ENCODE results near the gene CYFIP1.

The CYFIP1 gene

DNA sequence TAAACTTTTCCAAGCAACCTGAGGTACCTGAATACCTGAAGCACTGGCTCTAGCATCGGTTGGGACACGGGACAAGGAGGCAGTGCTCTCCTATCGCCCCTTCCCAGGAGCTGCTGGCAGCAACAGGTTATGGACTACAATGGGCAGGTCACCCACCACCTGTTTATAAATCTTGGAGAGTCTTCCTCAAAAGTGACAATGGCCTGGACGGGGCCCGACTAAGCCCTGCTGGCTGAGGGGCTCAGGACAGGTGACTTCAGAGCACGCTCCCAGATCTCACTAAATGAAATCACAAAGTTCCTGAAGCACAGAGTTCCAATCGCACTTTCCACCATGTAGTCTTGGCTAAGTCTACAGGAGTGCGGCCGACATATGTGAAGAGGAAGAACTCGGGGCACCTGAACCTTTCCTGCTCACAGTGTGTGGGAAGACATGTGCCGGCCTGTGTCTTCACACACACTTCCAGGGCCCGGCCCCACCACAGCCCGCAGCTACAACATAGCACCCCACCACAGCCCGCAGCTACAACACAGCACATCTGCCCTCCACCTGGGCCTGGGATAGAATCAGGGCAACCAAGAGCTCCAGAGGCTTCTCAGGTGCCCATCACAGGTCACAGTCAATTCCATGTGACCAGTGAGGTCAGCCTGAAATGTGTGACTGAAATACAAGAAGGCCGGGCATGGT, 12.9 kb downstream of the CYFIP1 start:
- DNase-seq: no peak

DNA sequence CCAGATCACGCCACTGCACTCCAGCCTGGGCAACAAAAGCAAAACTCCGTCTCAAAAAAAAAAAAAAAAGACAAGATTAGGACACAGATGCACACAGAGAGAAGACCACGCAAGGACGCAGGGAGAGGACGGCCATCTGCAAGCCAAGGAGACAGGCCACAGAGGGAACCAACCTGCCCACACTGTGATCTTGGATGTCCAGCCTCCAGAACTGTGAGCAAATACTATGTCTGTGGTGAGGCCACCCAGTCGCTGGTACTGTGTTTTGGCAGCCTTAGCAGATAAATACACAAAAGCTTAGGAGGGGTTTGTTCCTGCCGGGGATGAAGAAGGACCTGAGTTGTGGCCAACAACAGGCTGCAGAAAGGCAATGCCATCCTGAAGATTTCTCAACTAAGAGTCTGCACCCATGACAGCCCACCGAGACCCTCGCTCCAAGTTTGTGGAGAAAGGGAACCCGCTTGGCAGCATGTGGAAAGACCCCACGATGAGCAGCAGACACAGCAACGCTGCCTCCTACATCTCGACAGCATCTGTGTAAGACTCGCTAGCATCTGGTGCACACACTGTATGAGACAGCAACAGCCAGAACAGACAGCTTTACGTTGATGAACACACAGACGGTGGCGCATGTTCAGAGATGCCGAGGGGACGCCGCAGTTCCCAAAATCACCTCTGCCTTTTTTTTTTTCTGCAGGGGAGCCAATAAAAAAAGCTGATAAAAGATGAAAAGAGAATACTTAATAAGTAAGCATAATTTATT, 13.7 kb downstream of the CYFIP1 start:
- DNase-seq: no peak

DNA sequence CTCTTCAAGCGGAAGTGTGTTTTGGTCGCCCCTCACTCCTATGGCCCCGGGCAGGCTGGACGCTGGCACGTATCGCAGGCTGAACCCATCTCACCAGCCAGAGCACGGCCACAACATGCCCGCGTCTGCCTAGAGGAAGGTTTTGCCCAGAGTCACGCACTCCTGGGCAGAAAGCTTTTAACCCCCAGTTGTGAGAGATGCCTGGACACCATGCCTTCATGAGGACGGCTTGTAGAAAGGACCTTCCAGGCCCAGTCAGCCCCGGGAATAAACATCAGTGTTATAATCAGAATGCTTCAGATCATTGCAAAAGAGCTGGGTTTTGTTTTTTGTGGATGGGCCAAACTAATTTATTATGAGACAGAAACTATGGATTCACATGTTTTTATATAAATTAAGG, 16.5 kb downstream of the CYFIP1 start:
- no peak for DNase-seq

DNA sequence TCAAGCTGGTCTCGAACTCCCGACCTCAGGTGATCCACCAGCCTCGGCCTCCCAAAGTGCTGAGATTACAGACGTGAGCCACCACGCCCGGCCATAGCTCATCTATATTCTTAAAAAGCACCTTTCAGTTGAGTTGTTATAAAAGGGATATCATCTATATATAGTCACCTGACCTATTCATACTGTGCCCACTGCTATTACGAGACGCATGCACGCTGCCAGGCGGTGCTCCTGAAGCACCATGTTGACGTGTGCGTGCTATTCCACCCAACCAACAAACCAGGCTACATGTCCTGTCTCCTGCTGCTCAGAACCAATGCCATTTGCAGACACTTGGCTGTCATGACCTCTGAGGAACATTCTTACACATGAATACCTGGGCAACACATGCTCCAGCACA, 17.6 kb downstream of the CYFIP1 start:
- no peak for DNase-seq

DNA sequence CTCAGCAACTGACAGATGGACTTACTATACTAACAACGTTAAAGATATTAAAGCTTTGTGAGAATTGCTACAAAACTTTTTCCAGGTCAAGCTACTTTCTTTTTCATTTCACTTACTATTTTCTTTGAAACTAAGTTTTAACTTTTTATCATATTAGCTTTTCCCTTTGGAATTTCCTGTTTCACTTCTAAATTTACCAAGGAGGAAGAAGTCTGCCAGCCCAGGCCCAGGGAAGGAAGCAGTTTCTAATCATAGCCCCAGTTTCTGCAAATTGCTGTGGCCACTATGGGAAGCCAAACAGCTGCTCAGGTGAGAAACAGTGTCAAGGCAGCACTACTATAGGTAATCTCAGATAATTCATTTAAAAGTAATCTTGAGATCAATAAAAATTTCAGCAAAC, 18.4 kb downstream of the CYFIP1 start:
- DNase-seq: no peak

DNA sequence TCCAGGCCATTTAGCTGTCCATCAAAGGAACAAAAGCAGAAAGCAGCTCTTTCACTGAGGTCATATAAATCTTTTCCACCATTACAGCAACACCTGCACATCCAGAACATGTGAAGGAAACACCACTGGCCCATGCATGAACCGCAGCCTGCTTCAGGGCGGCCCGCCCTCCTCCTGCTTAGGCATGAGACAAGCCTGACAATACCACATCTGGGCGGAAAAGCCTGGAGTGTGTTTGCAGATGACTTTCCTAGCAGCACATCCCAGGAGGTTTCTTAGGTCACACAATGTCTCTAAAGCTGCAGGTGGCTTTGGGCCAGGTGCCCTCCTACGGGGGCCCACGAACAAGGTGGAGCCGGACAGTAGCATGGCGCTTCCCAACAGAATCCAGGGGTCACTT, 19.6 kb downstream of the CYFIP1 start:
- no peak for DNase-seq

DNA sequence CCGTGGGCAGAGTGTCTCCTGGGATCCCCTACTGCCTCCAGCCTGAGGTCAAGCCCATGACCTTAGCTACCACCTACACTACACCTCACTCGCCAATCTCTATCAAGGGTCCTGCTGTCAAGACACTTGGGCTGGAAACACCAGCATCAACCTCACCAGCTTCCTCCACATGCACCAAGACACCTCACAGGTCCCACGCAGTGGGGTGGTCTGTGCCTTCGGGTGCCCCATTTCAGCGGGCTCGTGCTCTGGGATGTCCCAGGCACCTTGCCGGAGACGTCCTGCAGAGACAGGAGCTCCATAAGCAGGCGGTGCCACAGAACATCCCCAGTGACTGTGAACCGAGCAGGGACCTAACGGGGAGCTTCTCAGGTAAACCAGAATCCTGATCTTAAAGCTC, 20.0 kb downstream of the CYFIP1 start:
- DNase-seq: no peak

DNA sequence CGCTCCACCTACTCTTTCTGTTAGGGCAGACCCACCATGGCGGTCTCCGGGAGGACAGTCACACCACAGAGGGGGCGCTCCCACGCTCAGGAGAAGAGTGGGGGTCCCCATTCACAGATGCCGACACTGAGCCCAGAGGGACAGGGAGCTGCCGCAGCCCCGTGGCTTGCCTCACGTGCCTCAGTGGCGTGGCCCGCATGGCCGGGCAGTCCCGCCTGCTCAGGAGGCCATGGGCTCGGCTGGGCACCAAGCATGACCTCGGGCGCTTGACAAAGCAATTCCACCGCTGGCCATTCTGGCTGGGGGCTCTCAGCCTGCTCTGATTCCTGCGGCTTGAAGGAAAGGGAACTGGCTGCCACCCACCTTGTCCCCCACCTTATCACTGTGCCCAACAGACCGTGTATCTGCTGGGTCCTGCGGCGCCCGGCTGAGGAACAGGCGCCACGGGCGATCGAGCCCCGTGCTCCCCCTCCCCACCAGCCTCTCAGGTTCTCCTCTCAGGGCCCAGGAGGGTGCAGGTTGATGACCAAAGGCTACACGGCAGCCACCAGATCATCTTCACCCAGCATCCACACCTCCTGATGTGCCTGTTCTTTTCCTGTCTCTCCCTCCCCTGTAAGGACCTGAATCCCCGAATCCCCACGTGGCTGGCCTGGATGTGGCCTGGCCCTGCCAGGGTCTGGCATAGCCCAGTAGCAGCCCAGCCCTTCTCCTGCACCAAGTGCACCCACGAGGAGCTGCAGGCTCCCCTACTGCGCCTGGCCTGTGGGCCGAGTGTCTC, 20.7 kb downstream of the CYFIP1 start:
- DNase-seq: no peak

DNA sequence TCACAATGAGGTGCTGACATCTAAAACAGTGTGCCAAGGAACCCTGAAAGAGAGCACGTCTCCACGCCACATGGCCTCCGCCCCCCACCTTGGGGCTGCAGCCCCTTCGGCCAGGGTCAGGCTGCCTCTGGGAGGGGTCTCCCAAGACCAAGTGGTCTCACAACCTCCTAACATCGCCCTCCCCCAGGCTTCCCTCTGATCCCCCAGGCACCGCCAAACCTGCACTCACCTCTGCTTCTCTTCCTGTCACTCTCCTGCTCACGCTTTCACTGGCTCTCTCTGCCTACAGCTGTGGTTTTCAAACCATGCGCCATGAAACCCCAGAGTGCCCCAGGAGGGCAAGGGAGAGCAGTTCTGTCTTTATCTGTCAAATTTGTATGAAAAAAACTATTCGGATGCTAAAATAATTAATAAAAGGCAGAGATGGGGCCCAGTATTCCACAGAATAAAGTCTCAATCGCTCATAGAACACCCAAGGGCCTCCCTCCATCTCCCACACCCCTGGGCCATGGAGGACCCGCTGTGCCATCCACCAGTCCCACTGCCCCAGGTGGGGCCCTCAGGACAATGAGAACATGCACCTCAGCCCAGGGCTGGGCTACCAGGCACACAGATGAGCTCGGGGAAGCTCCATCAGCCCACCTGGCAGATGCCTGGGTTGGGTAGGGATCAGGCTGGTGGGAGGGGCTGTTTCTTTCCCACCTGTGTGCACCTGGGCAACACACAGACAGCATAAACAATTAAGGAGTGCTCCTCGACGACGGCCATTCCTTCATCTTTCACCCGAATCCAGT, 21.5 kb downstream of the CYFIP1 start:
- DNase-seq: no peak

DNA sequence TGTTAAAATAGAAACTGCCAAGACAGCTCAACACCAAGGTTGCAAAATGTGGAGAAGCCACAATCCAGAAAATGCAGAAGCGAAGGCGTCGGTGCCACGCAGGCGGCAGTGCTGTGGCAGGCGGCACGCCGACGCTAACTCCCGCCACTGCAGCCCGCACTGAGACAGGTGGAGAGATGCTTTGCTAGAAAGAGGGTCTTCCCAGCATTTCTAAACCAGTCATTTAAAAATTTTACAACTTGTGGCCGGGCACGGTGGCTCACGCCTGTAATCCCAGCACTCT, 23.2 kb downstream of the CYFIP1 start:
- no peak for DNase-seq

DNA sequence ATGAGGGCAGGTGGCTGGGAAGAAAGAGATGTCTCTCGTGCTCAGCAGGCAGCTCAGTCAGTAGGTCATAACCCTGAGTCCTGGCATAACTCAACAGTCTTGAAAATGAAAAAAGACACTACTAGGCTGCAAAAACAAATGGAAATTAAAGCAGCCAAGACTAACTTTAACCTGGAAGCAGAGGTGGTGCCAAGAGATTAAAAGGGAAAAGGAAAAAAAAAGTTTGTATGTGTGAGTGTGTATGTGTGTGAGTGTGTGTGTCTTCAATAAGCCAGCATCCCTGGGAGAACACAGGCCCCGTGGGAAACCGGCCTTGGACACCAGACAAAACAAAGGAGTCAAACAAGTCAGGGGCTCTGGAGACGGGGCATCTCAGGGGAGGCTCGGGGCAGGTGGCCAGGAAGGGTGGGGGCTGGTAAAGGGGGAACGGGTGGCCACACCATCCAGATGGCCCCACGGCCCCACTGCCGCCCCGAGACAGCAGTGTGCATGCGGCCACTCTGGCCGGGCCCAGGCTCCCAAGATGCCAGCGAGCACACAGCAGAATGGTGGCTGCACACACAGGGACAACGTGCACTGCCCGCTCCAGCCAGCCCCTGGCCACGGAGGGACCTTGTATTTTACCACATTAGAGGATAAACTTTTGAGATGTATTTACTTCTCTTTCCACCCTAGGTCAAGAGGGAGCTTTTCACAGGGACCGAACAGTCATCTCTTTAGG, 23.8 kb downstream of the CYFIP1 start:
- DNase-seq: no peak

DNA sequence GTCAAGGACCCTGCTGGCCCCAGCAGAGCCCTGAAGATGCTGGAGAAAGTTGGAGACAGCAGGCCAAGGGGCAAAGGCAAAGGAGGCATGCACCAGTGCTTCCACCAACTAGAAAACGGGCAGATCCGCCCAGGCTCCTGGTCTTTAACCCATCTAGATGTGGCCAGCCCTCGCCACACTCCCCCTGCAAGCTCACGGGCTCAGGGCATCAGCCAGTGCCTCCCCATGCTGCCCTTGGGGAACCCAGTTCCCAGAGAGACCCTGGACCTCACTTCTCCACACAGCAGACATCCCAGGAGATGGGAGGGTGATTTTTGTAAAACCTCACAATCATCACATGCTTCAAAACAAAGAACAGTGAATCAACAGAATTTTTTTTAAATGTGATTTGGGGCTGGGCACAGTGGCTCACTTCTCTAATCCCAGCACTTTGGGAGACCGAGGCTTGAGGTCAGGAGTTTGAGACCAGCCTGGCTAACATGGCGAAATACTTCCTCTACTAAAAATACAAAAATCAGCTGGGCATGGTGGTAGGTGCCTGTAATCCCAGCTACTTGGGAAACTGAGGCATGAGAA, 24.5 kb downstream of the CYFIP1 start:
- no peak for DNase-seq

DNA sequence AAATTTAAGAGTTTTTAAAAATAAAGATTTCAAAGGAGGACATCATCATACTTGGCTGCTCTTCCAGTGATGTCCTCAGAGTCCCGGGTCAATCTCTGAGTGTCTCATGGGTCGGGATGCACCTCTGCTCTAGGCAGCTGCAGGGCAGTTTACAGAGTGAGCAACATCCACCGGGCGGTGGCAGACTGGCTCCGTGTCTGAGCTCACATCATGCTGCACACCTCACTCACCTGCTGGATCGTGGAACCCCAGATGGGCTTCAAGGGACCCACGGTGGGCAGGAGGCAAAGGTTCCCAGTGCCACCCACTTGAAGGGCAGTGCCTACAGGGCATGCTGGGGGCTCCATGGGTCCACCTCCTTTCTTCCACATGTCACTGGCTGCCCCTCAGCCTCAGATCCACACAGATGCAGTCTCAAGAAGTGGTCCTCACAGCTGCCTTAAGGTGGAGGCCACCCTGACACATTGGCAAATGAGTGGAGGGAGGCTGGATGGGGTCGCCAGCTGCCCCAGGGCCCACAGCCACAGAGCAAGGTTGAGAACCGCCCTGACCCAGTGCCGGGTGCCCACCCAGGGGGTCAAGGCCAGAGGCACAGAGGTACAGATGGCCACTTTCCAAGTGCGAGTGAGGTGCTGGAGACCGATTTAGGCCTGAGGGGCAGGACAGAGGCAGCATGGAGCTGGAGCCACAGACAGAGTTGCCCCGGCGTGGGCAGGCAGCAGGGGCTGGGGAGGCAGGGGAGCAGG, 25.2 kb downstream of the CYFIP1 start:
- DNase-seq: no peak

DNA sequence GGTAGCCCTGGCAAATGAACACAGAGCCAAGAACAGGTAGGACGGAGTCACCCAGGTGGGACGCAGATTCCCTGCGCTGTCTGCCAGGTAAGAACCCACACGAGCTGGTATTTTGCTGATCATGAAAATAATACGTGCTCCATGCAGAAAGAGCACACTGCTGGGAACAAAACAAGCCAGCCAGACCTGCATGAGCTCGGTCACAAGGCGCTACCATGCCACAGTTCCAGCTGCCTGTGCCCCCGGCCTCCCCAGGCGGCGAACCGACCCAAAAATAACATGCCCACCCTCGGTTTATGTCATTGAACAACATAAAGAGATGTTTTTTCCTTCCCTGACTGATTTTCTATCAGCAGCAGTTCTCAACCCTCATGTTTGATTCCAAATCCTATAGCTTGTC, 25.8 kb downstream of the CYFIP1 start:
- DNase-seq: no peak

DNA sequence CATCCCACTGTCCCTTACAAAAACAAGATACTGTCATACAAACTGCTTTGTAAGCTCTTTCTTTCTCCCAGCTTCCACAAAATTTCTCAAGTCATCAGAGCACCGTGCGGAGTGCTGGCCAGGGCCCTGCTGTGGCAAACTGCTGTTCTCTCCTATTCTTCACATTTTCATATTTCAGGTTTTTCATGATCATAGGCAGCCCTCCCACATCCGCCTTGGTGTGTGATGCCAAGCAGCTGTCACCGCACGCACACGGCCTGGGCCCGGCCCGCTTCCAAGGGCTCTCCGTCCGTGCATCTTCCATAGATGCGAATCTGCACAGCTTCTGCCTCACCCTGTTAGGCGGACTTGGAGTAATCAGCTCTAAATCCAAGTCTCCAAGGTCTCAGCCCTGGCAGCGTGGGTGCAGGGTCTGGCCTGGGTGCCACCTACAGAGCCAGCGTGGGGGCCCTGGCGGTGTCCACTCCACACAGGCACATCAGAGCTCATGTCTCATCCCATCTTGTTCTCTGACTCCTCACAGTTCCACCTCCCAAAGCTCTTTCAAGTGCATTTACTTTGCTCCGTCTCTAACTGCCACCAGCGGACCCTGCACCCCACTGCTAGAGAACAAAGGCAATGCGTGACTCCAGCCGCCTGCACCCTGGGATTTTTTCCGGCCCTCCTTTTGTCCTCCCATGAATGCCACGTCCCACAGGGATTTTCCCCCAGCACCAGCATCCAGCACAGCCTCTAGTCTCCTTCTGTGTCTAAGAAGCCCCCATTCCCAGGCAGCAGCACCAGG, 27.2 kb downstream of the CYFIP1 start:
- no peak for DNase-seq

DNA sequence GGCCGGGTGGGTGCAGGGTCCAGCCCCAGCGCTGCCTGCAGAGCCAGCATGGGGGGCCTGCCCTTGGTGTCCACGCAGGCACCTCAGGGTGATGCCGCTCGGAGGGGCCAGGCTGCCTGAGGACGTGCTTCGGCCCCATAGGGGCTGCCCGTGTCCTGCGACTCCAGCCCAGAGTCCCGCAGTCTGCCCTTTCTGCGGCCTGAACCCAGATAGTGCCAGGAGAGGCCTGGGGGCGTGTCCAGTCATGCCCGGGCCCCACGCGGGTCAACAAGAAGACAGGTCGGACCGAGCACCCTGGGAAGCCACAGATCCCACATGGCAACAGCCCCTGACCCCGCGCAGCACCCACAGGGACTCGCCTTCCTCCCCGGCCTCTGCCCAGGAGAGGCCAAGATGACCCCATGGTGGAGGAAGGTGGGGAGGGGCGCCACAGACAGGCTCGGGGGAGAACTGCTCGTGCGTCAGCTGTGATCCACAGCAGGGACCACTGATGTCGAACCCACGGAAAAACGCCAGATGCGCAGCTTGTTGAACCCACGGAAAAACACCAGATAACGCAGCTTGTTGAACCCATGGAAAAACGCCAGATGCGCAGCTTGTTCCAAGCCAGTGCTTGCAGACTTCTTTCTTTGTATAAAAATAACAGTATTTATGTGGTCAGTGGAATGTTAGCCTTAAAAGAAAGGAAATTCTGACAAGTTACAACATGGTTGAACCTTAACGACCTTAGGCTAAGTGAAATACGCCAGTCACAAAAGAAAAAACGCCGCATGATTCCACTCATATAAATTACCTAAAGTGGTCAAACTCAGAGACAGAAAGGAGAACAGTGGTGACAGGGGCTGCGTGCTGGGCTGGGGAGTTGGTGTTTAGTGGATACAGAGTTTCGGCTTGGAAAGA, 28.5 kb downstream of the CYFIP1 start:
- DNase-seq: no peak

DNA sequence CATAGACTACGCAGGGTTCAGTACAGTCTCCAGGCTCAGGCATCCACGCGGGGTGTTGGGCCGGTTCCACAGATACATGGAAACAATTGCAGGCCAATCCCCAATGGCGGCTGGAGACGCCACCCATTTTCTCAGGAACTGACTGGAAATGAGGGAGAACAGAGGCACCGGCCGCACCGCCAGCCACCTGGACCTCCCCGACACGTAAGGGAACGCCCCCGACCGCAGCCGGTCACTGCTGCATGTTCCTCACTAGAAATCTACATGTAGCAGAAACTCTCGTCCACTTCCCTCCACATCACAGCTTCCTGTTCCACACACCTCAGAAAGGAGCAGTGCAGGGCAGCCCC, 29.2 kb downstream of the CYFIP1 start:
- no peak for DNase-seq

DNA sequence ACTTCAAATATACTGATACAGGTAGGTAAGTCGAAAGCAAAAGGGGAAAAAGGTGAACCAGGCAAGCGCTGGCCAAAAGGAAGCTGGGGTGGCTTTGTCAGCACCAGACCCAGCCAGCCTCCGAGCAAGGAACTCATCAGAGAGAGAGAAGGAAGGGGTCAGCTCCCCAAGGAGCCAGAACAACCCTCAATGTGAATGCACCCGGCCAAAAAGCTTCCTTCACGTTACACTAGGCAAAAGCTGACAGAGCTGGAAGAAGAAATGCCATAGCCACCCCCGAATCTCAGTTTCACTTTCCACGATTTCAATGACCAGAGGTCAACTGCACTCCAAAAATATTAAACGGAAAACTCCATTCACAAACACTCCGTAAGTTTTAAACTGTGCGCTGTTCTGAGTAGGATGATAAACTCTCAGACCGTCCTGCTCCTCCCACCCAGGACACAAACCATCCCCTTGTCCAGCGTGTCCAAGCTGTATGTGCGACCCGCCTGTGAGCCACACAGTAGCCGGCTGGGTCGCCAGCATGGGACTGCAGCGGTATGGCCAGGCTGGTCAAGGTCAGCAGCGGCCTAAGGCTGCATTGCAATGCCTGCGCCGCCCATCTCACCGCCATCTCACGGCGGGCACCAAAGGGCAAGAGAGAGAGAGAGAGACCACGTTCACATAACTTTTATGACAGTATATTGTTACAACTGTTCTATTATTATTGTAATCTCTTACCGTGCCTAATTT, 29.7 kb downstream of the CYFIP1 start:
- DNase-seq: no peak

DNA sequence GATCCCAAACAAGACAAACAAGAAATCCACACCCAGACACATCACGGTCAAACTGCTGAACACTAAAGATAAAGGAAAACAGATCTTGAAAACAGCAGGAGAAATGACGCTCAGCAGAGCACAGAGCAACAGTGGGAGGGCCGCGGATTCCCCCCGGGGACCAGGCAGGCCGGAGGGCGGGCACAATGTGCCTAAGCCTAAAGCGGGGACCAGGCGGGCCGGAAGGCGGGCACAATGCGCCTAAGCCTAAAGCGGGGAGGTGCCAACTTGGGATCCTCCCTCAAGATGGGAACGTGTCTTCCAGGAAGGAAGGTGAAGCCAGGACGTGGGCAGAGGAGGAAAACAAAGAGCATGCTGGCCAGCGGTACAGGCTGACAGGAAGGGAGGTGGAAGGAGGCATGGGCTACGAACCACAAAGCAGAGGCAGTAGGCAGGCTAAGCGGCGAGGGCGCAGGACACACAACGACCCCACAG, 31.1 kb downstream of the CYFIP1 start:
- DNase-seq: no peak
